AG09319 (cell line): ENCODE data around the gene MTMR3.

Experiments used
- DNase-seq: peaks from one replicate; pipeline ENCODE4 v3.0.0-alpha.2; 2010; ENCODE audit warnings: low read depth; ENCODE audit errors: extremely low read depth
- CTCF ChIP-seq: IDR thresholded peaks from 2 replicates; pipeline ENCODE4 v1.5.1; 2011; ENCODE audit warnings: low read depth, mild to moderate bottlenecking, inconsistent platforms, low read length, moderate library complexity

The MTMR3 gene

GRCh38 chr22:30020511-30020910, 137.5 kb downstream of the MTMR3 start:
- DNase-seq = no peak
- TF ChIP-seq CTCF = no peak

GRCh38 chr22:30021338-30021737, 138.4 kb downstream of the MTMR3 start:
- no peak for DNase-seq
- TF ChIP-seq CTCF = no peak

- no peak for TF ChIP-seq CTCF
- no peak for DNase-seq
Observed at GRCh38 chr22:30021881-30022619, 139.1 kb downstream of the MTMR3 start.

GRCh38 chr22:30023099-30023660, 140.2 kb downstream of the MTMR3 start:
- DNase-seq = no peak
- TF ChIP-seq CTCF = no peak

GRCh38 chr22:30024231-30024630, 141.3 kb downstream of the MTMR3 start:
- no peak for DNase-seq
- TF ChIP-seq CTCF = no peak

- TF ChIP-seq CTCF = no peak
- no peak for DNase-seq
Observed at GRCh38 chr22:30025221-30025620, 142.2 kb downstream of the MTMR3 start.

GRCh38 chr22:30026756-30027155, 143.8 kb downstream of the MTMR3 start:
- TF ChIP-seq CTCF = no peak
- no peak for DNase-seq
